ENCODE results near the gene KCNQ2.

KCNQ2 gene

DNA sequence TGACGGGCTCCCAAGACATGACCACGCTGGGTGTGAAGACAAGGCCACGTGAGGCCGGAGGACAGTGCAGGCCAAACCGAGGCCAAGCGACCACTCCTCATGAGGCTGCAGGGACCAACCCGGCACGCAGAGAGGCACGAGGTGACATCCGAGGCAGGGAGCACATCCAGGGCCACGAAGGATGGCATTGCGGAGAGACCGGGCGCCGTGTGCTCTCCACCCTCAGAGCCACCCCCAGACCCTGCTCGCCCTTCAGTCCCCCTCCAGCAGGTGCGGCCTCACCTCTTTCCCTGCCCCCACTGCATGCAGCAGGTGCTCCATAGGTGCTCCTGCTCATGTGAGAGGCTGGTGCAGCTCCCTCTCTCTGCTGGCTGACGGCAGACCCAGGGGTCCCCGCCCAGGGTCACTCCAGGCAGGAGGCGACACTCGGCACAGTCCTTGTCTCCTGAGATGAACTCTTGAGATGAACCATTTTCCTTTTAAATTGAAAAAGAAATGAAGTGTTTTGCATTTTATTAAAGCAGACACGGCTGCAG is 77.5 kb downstream of the KCNQ2 start:
- Histone ChIP-seq H2AFZ (ENCODE audit: low read depth, low read length) (no peak overlapping the region), H3K4me3 (ENCODE audit: low read length) (no peak overlapping the region), H3K27me3 (ENCODE audit: insufficient read depth, low read length) (no peaks in the 10 kb centered on the region), H3K4me1 (ENCODE audit: insufficient read depth, low read length) (peaks cover 19% of the 10 kb centered on the region), H3K9me3 (ENCODE audit: low read length) (peaks cover 3% of the 10 kb centered on the region), H3K36me3 (ENCODE audit: insufficient read depth, low read length) (no peaks in the 10 kb centered on the region)

DNA sequence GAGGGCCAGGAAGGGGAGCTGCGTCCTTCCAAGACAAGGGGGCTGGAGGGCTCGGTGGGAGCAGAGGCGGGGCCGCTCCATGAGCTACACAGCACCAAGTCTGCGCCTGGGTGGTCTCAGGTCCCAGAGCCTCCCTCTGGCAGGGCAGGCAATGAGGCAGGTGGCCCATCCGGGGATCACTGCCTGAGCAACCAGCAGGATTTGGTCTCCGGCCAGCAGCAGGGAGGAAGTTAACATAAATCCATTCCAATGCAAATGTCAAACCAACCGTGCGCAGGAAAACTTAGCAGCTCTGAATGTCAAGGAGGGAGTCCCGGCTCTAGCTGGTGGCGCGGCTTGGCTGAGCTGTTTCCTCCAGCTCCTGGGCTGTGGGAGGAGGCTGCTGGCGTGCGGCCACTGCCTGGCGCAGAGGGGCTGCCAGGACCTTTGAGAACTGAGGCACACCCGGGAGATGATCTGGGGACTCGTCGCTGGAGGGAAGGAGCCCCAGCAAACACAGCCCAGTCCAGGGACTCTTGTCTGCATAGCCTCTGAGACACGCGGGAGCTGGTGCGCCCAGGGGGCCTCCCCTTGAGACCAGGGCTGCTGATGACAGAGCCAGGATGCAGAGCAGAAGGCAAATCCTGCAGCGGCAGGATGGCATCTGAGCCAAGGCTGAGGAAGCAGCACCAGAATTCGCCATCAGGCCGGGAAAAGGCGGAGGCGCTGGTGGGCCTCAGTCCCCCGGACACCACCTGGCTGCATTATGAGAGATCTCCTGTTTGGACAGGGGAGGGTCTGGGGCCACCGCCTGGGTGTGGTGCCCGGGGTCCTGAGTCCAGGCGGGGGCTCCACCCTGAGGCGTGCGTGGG is 78.2 kb downstream of the KCNQ2 start:
- Histone ChIP-seq H3K9me3 (ENCODE audit: low read length) (peaks cover 3% of the 10 kb centered on the region), H2AFZ (ENCODE audit: low read depth, low read length) (no peak overlapping the region), H3K36me3 (ENCODE audit: insufficient read depth, low read length) (no peaks in the 10 kb centered on the region), H3K27me3 (ENCODE audit: insufficient read depth, low read length) (no peaks in the 10 kb centered on the region), H3K4me3 (ENCODE audit: low read length) (no peak overlapping the region), H3K4me1 (ENCODE audit: insufficient read depth, low read length) (peaks cover 19% of the 10 kb centered on the region)

DNA sequence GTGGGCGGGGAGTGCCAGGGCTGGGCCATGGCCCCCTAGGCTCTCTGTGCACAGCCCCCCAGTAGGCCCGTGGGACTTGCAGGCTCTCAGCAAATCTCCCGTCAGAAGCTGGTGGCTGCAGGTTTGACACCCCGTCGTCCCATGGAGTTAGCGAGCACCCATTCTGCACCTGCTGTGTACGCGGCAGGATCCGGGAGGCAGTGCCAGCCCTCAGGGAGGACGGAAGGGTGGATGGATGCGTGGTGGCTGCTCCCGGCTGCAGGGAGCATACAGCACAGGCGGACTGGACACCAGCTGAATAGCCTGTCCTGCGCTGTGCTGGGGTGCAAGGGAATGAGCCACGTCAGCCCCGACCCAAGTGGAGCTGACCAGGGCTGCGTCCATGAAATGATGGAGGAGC is 78.9 kb downstream of the KCNQ2 start:
- peaks cover 3% of the 10 kb centered on the region for H3K9me3 ChIP-seq (ENCODE audit: low read length)
- H3K36me3 ChIP-seq (ENCODE audit: insufficient read depth, low read length): no peaks in the 10 kb centered on the region
- no peak overlapping the region for H3K4me3 ChIP-seq (ENCODE audit: low read length)
- no peak overlapping the region for H2AFZ ChIP-seq (ENCODE audit: low read depth, low read length)
- H3K27me3 ChIP-seq (ENCODE audit: insufficient read depth, low read length): no peaks in the 10 kb centered on the region
- peaks cover 19% of the 10 kb centered on the region for H3K4me1 ChIP-seq (ENCODE audit: insufficient read depth, low read length)

DNA sequence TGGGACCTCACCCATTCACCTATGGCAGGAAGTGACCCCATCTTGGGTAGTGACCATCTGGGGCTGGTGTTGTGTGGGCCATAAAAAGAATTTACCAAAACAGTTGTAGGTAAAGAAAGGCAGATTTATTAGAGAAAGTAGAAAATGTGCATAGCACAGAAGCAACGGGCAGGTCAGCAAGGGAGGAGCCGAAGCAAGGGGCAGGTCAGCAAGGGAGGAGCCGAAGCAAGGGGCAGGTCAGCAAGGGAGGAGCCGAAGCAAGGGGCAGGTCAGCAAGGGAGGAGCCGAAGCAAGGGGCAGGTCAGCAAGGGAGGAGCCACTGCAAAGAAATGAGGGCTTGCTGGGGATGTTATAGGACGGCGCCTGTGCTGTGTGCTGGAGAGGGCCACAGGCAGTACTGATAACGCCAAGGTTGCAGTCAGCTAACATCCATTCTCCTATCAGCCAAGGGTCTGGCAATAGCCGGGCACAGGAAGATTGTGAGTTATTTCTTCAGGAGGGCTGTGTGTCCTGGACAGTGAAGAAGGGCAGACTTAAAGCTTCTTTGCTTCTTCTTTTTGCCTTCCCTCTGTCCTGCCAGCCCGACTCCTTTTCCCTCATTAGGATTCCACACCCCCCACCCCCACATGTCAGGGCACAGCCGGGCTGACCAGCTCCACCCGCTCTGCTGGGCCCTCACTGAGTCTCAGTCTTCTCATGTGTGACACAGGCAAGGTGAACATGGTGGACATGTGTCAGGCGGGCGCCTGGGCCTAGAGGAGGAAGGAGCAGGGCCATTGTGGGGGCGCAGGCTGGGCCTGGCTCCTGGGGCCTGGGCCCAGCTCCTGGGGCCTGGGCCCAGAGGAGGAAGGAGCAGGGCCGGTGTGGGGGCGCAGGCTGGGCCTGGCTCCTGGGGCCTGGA is 79.7 kb downstream of the KCNQ2 start:
- Histone ChIP-seq H2AFZ (ENCODE audit: low read depth, low read length) (no peak overlapping the region), H3K4me1 (ENCODE audit: insufficient read depth, low read length) (peaks cover 19% of the 10 kb centered on the region), H3K9me3 (ENCODE audit: low read length) (peaks cover 5% of the 10 kb centered on the region), H3K27me3 (ENCODE audit: insufficient read depth, low read length) (no peaks in the 10 kb centered on the region), H3K4me3 (ENCODE audit: low read length) (no peak overlapping the region), H3K36me3 (ENCODE audit: insufficient read depth, low read length) (no peaks in the 10 kb centered on the region)

DNA sequence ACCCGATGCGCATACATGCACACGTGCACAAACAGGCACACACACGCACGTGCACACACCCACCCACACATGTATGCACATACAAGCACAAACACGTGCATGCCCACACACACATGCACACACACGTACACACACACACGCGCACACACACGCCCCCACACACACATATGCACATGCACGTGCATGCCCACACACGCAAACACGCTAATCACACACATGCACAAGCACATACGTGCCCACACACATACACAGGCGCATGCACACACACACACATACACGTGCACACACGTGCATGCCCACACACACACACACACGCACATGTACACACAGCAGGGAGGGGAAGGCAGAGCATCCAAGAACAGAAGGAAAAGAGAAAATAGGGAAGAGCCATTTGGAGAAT is 84.5 kb downstream of the KCNQ2 start:
- no peaks in the 10 kb centered on the region for H3K27me3 ChIP-seq (ENCODE audit: insufficient read depth, low read length)
- H3K4me3 ChIP-seq (ENCODE audit: low read length): no peak overlapping the region
- no peaks in the 10 kb centered on the region for H3K36me3 ChIP-seq (ENCODE audit: insufficient read depth, low read length)
- H3K4me1 ChIP-seq (ENCODE audit: insufficient read depth, low read length): peaks cover 3% of the 10 kb centered on the region
- no peak overlapping the region for H2AFZ ChIP-seq (ENCODE audit: low read depth, low read length)
- H3K9me3 ChIP-seq (ENCODE audit: low read length): peaks cover 15% of the 10 kb centered on the region

DNA sequence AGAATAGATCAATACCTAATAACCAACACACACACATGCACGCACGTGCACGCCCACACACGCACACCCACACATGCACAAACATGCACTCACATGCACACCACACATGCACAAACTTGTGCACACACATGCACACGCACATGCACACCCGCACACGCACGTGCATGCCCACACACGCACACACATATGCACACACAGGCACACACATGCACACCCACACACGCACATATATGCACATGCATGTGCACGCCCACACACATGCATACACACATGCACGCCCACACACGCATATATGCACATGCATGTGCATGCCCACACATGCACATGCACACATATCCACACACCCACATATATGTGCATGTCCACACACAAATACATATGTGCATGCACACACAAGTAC is 85.1 kb downstream of the KCNQ2 start:
- no peaks in the 10 kb centered on the region for H3K4me1 ChIP-seq (ENCODE audit: insufficient read depth, low read length)
- H3K36me3 ChIP-seq (ENCODE audit: insufficient read depth, low read length): no peaks in the 10 kb centered on the region
- H3K9me3 ChIP-seq (ENCODE audit: low read length): peaks cover 15% of the 10 kb centered on the region
- H3K4me3 ChIP-seq (ENCODE audit: low read length): no peak overlapping the region
- no peak overlapping the region for H2AFZ ChIP-seq (ENCODE audit: low read depth, low read length)
- H3K27me3 ChIP-seq (ENCODE audit: insufficient read depth, low read length): no peaks in the 10 kb centered on the region

DNA sequence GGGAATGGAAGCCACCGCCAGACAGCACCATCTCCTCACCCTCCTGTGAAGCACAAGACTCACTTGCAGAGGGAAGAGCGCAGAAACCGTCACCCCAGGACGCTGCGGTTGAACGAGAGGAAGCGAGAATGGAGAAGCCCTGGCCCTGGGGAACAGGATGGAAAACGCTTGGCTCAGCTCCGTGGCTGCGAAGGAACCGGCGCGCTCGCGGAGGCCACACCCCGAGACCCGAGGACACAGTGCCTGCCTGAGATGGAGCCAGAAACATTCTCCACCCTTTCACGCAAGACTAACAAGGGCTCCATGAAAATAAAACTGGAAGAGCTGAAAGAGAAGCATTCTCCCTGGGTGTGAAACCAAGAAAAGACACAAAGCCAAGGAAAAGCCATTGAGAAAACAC is 86.0 kb downstream of the KCNQ2 start:
- Histone ChIP-seq H3K4me1 (ENCODE audit: insufficient read depth, low read length) (peaks cover 3% of the 10 kb centered on the region), H3K4me3 (ENCODE audit: low read length) (no peak overlapping the region), H3K27me3 (ENCODE audit: insufficient read depth, low read length) (no peaks in the 10 kb centered on the region), H3K9me3 (ENCODE audit: low read length) (peaks cover 14% of the 10 kb centered on the region), H2AFZ (ENCODE audit: low read depth, low read length) (no peak overlapping the region), H3K36me3 (ENCODE audit: insufficient read depth, low read length) (no peaks in the 10 kb centered on the region)

DNA sequence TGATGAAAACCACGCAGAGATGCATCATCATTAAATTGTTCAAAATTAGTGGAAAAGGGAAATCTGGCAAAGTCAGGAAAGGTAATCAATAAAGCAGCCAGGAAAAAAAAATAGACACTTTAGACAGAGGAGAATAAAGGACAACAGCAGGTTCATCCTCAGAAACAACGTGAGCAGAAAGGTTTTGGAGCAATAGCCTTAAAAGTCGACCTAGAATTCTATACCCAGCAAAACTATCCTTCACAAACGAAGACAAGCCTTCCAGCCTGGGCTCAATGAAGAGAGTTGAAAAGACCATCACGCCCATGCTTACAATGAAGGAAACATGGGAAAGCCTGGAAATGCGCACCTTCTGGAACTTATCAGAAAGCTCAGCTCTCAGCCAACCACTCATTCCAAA is 86.6 kb downstream of the KCNQ2 start:
- no peaks in the 10 kb centered on the region for H3K36me3 ChIP-seq (ENCODE audit: insufficient read depth, low read length)
- peaks cover 13% of the 10 kb centered on the region for H3K9me3 ChIP-seq (ENCODE audit: low read length)
- peaks cover 5% of the 10 kb centered on the region for H3K27me3 ChIP-seq (ENCODE audit: insufficient read depth, low read length)
- peaks cover 8% of the 10 kb centered on the region for H3K4me1 ChIP-seq (ENCODE audit: insufficient read depth, low read length)
- H2AFZ ChIP-seq (ENCODE audit: low read depth, low read length): no peak overlapping the region
- no peak overlapping the region for H3K4me3 ChIP-seq (ENCODE audit: low read length)

DNA sequence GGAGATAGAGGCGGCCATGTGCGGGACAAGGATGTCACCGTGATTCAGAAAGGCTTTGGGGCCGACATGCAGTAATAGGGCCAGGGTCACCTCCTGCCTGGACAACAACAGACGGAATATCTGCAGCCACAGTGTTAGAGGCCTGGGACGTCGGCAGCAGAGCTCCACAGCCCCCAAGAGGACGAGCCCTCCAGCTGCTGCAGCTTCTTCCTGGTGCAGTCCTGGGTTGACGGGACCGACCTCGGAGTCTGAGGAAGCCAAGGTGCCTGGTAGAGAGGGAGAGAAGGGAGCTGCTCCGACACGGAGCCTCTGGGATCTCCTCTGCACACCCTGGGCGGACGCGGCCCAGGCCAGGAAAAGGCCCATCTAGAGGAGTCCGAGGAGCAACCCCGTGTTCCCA is 88.1 kb downstream of the KCNQ2 start:
- Histone ChIP-seq H3K27me3 (ENCODE audit: insufficient read depth, low read length) (peaks cover 5% of the 10 kb centered on the region), H3K36me3 (ENCODE audit: insufficient read depth, low read length) (no peaks in the 10 kb centered on the region), H2AFZ (ENCODE audit: low read depth, low read length) (no peak overlapping the region), H3K4me1 (ENCODE audit: insufficient read depth, low read length) (peaks cover 12% of the 10 kb centered on the region), H3K4me3 (ENCODE audit: low read length) (no peak overlapping the region), H3K9me3 (ENCODE audit: low read length) (peaks cover 13% of the 10 kb centered on the region)

DNA sequence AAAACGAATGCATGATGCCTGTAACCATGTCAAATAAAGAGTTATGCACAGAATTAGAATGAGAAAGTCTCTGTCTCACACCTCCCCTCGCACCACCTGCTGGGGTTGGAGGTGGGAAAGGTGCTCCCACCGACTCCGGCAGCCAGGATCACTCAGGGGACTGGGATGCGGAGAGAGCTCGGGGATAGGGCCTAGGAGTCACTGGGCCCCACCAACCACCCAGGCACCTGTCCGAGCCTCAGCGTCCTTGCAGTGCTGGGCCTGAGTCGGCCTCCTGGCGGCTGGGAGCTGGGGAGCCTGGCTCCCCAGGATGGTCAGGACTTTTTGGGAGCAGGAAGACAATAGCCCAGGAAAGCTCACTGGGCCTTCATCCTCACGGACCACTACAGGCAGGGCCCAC is 88.9 kb downstream of the KCNQ2 start:
- H3K36me3 ChIP-seq (ENCODE audit: insufficient read depth, low read length): no peaks in the 10 kb centered on the region
- no peak overlapping the region for H3K4me3 ChIP-seq (ENCODE audit: low read length)
- peaks cover 20% of the 10 kb centered on the region for H3K4me1 ChIP-seq (ENCODE audit: insufficient read depth, low read length)
- H3K27me3 ChIP-seq (ENCODE audit: insufficient read depth, low read length): peaks cover 5% of the 10 kb centered on the region
- H3K9me3 ChIP-seq (ENCODE audit: low read length): peaks cover 13% of the 10 kb centered on the region
- no peak overlapping the region for H2AFZ ChIP-seq (ENCODE audit: low read depth, low read length)

DNA sequence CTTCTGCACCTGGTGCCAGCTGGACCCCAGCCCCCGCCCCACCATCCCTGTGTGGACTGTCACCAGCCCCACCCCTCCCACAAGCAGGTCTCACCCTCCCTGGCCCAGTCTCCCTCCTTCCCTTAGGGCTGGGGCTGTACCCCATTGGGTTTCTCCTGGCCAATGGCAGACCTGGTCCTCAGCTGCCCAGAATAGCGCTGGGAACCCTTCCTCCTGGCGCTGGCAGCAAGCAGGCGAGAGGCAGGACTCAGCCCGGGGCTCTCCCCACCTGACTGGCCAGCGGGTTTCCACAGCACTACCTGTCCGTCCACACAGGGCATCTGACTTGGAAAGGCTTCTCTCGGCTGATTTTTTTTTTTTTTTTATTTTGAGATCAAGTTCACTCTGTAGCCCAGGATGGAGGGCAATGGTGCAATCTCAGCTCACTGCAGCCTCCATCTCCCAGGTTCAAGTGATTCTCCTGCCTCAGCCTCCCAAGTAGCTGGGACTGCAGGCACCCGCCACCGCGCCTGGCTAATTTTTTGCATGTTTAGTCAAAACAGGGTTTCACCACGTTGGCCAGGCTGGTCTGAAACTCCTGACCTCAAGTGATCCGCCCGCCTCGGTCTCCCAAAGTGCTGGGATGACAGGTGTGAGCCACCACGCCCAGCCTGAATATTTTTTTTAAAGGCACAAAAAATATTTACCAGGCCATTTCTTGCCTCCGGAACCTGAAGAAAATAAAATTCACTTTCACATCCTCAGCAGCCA is 89.7 kb downstream of the KCNQ2 start:
- Histone ChIP-seq H3K4me3 (ENCODE audit: low read length) (no peak overlapping the region), H3K9me3 (ENCODE audit: low read length) (peaks cover 10% of the 10 kb centered on the region), H2AFZ (ENCODE audit: low read depth, low read length) (no peak overlapping the region), H3K27me3 (ENCODE audit: insufficient read depth, low read length) (peaks cover 5% of the 10 kb centered on the region), H3K36me3 (ENCODE audit: insufficient read depth, low read length) (no peaks in the 10 kb centered on the region), H3K4me1 (ENCODE audit: insufficient read depth, low read length) (peaks cover 28% of the 10 kb centered on the region)

DNA sequence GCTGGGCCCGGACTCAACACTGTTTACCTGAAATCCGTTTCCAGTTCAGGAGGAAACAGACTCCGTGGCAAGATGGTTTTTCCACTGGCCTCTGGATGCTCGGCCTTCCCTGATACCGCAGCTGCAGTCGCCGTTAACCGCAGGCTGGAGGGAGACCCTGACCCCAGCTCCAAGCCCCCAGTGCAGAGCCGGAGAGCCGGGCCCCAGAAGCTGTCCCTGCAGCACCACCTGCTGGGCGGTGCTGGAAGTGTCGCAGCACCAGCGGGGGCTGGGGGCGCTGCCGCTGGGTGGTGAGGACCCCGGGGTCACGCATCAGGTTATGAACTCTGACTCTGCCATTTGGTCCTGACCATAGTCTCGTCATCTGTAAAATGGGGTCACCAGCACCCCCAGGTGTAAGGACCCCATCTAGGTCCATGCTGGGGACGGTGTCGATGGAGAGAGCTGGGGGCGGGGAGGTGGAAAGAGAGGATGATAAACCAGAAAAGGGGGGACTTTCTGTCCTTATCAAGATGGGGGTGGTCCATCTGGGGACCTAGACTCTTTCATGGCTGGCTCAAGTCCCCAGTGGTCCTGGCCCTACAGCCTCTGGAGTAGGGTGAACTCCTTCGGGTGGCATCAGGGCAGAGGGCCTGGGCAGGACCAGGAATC is 90.5 kb downstream of the KCNQ2 start:
- H3K9me3 ChIP-seq (ENCODE audit: low read length): peaks cover 6% of the 10 kb centered on the region
- H2AFZ ChIP-seq (ENCODE audit: low read depth, low read length): no peak overlapping the region

More for the DNA sequence above, 90.5 kb downstream of the KCNQ2 start:
- Histone ChIP-seq H3K36me3 (ENCODE audit: insufficient read depth, low read length) (no peaks in the 10 kb centered on the region), H3K4me3 (ENCODE audit: low read length) (no peak overlapping the region), H3K4me1 (ENCODE audit: insufficient read depth, low read length) (peaks cover 36% of the 10 kb centered on the region), H3K27me3 (ENCODE audit: insufficient read depth, low read length) (peaks cover 5% of the 10 kb centered on the region)
